Progenitor cell of endocrine pancreas (in vitro differentiated cells): Measurements from ENCODE around the gene ABCC1. TPM values are rescaled to one million over a fixed set of nuclear protein-coding genes. Genes with fewer than 3 reads are reported as not detected.

Experiments used
- DNase-seq: peaks from one replicate; pipeline ENCODE4 v3.0.0; 2021; ENCODE audit warnings: low spot score; ENCODE audit not compliant: unreplicated experiment
- H3K27ac Mint-ChIP-seq: 2 replicates; pipeline ENCODE4 v1.8.0; 2021; ENCODE audit warnings: mild to moderate bottlenecking, moderate library complexity, mixed read lengths
- H3K27me3 Mint-ChIP-seq: 2 replicates; pipeline ENCODE4 v1.8.0; 2021; ENCODE audit warnings: mixed read lengths
- H3K36me3 Mint-ChIP-seq: 2 replicates; pipeline ENCODE4 v1.8.0; 2022; ENCODE audit warnings: mixed read lengths; ENCODE audit not compliant: insufficient read depth
- H3K4me1 Mint-ChIP-seq: 2 replicates; pipeline ENCODE4 v1.8.0; 2021; ENCODE audit warnings: low read depth, mixed read lengths
- H3K4me3 Mint-ChIP-seq: 2 replicates; pipeline ENCODE4 v1.8.0; 2021; ENCODE audit warnings: low read depth, mild to moderate bottlenecking, moderate library complexity, mixed read lengths
- H3K9me3 Mint-ChIP-seq: 2 replicates; pipeline ENCODE4 v1.8.0; 2021; ENCODE audit warnings: low read depth, mixed read lengths
- CTCF ChIP-seq: fragments of 200-600 bp; sonication (generic); IDR thresholded peaks from one replicate; pipeline ENCODE4 v1.5.0; 2021; ENCODE audit warnings: antibody characterized with exemption, mild to moderate bottlenecking; ENCODE audit not compliant: unreplicated experiment
- total RNA-seq: library from RNA; stranded (reverse); gene quantifications from 2 replicates; pipeline ENCODE4 v1.2.1, GENCODE V29; 2021

Gene ABCC1
- total RNA-seq, 1 donor from 2014 or later = 47.2 TPM

GRCh38 chr16:15983898-15984297 lies 34.5 kb downstream of the ABCC1 start:
- no peak for DNase-seq
- peaks cover 5% of the 10 kb centered on the region for H3K4me1 Mint-ChIP-seq
- no peak overlapping the region for H3K27ac Mint-ChIP-seq
- H3K4me3 Mint-ChIP-seq = no peak overlapping the region
- H3K27me3 Mint-ChIP-seq = no peaks in the 10 kb centered on the region
- H3K9me3 Mint-ChIP-seq = peaks cover 24% of the 10 kb centered on the region
- H3K36me3 Mint-ChIP-seq = peaks cover 28% of the 10 kb centered on the region
- TF ChIP-seq CTCF = no peak

- no peak for DNase-seq
- peaks cover 19% of the 10 kb centered on the region for H3K36me3 Mint-ChIP-seq
- H3K4me3 Mint-ChIP-seq = no peak overlapping the region
- H3K9me3 Mint-ChIP-seq = peaks cover 16% of the 10 kb centered on the region
- H3K27ac Mint-ChIP-seq = no peak overlapping the region
- peaks cover 5% of the 10 kb centered on the region for H3K4me1 Mint-ChIP-seq
- H3K27me3 Mint-ChIP-seq = no peaks in the 10 kb centered on the region
- no peak for TF ChIP-seq CTCF
These were observed 35.7 kb downstream of the ABCC1 start for GRCh38 chr16:15985144-15985543.

- Mint-ChIP-seq H3K4me3 (no peak overlapping the region), H3K27me3 (no peaks in the 10 kb centered on the region), H3K36me3 (peaks cover 13% of the 10 kb centered on the region), H3K9me3 (peaks cover 8% of the 10 kb centered on the region), H3K27ac (no peak overlapping the region), H3K4me1 (peaks cover 5% of the 10 kb centered on the region)
- DNase-seq = no peak
- no peak for TF ChIP-seq CTCF
These were observed 36.8 kb downstream of the ABCC1 start for GRCh38 chr16:15986261-15986660.

GRCh38 chr16:15988268-15989013 lies 39.0 kb downstream of the ABCC1 start:
- H3K4me3 Mint-ChIP-seq = no peak overlapping the region
- no peaks in the 10 kb centered on the region for H3K27me3 Mint-ChIP-seq
- no peak for DNase-seq
- no peak for TF ChIP-seq CTCF
- peaks cover 5% of the 10 kb centered on the region for H3K36me3 Mint-ChIP-seq
- peak overlapping the region; percentile 35 for H3K27ac Mint-ChIP-seq
- peaks cover 5% of the 10 kb centered on the region for H3K4me1 Mint-ChIP-seq
- H3K9me3 Mint-ChIP-seq = no peaks in the 10 kb centered on the region

- H3K4me3 Mint-ChIP-seq = no peak overlapping the region
- H3K36me3 Mint-ChIP-seq = peaks cover 1% of the 10 kb centered on the region
- H3K27me3 Mint-ChIP-seq = no peaks in the 10 kb centered on the region
- no peaks in the 10 kb centered on the region for H3K9me3 Mint-ChIP-seq
- no peak for DNase-seq
- TF ChIP-seq CTCF = no peak
- H3K4me1 Mint-ChIP-seq = peaks cover 4% of the 10 kb centered on the region
- H3K27ac Mint-ChIP-seq = peak overlapping the region; percentile 24
These were observed 41.5 kb downstream of the ABCC1 start for GRCh38 chr16:15990902-15991301.
